Endothelial cell of umbilical vein (primary cell): Measurements from ENCODE around the gene STAB2.

Experiments used
- EZH2 ChIP-seq: IDR thresholded peaks from 2 replicates; pipeline ENCODE4 v1.6.1; 2012; ENCODE audit warnings: borderline replicate concordance, low read depth, mild to moderate bottlenecking, moderate library complexity, low read length, inconsistent platforms; ENCODE audit not compliant: severe bottlenecking
- FOS ChIP-seq: IDR thresholded peaks from 2 replicates; pipeline ENCODE4 v1.6.1; 2011; ENCODE audit warnings: mild to moderate bottlenecking, low read length, moderate library complexity, borderline replicate concordance; ENCODE audit not compliant: insufficient read depth
- GATA2 ChIP-seq: IDR thresholded peaks from 2 replicates; pipeline ENCODE4 v1.7.0; 2011; ENCODE audit warnings: low read depth, mild to moderate bottlenecking, moderate library complexity, mixed read lengths, low read length; ENCODE audit not compliant: insufficient read length, insufficient read depth
- JUN ChIP-seq: IDR thresholded peaks from 2 replicates; pipeline ENCODE4 v1.6.1; 2011; ENCODE audit warnings: borderline replicate concordance, low read depth; ENCODE audit not compliant: insufficient read length, insufficient read depth
- MAX ChIP-seq: IDR thresholded peaks from 2 replicates; pipeline ENCODE4 v1.6.1; 2011; ENCODE audit not compliant: insufficient read depth, insufficient read length
- MYC ChIP-seq: IDR thresholded peaks from one replicate; pipeline ENCODE4 v1.6.1; 2011; ENCODE audit warnings: mild to moderate bottlenecking, low read depth, low read length
- POLR2A ChIP-seq: IDR thresholded peaks from 2 replicates; pipeline ENCODE4 v1.6.1; 2012; ENCODE audit warnings: low read depth, mild to moderate bottlenecking, control low read depth, low read length
- POLR2AphosphoS5 ChIP-seq: IDR thresholded peaks from 2 replicates; pipeline ENCODE4 v1.6.1; 2012; ENCODE audit warnings: low read depth, mild to moderate bottlenecking, control low read depth, low read length, moderate library complexity; ENCODE audit not compliant: insufficient read depth
- TF ChIP-seq, protein P1 (sequence below), 2 donors: IDR thresholded peaks; 1 replicate in 1 of 2; 2 replicates in 1 of 2; pipeline ENCODE4 v1.5.1; 2011; ENCODE audit warnings: low read length in 2 of 2, mild to moderate bottlenecking in 2 of 2, moderate library complexity in 2 of 2, control low read depth in 1 of 2, inconsistent platforms in 1 of 2, low read depth in 1 of 2; ENCODE audit not compliant: insufficient read depth in 1 of 2; ENCODE audit errors: extremely low read depth in 1 of 2

GRCh38 chr12:103765322-103765721, 178.2 kb downstream of the STAB2 start:
- TF ChIP-seq, protein P1, sequence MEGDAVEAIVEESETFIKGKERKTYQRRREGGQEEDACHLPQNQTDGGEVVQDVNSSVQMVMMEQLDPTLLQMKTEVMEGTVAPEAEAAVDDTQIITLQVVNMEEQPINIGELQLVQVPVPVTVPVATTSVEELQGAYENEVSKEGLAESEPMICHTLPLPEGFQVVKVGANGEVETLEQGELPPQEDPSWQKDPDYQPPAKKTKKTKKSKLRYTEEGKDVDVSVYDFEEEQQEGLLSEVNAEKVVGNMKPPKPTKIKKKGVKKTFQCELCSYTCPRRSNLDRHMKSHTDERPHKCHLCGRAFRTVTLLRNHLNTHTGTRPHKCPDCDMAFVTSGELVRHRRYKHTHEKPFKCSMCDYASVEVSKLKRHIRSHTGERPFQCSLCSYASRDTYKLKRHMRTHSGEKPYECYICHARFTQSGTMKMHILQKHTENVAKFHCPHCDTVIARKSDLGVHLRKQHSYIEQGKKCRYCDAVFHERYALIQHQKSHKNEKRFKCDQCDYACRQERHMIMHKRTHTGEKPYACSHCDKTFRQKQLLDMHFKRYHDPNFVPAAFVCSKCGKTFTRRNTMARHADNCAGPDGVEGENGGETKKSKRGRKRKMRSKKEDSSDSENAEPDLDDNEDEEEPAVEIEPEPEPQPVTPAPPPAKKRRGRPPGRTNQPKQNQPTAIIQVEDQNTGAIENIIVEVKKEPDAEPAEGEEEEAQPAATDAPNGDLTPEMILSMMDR (IDR thresholded peaks at IDR 0.05; ENCODE audit: extremely low read depth in 1 of 2, insufficient read depth in 1 of 2, low read depth in 1 of 2, low read length in 2 of 2) = no peak
- TF ChIP-seq MAX (no peak), POLR2AphosphoS5 (no peak), POLR2A (no peak), GATA2 (no peak), EZH2 (no peak), JUN (no peak), FOS (no peak), MYC (no peak)
